ENCODE results near the gene DCBLD1.
"Not testable (repeated sequence)": the region's sequence is repeated elsewhere in the genome, so short reads cannot be mapped to it uniquely, and the experiment has no call there.

DCBLD1 gene

GRCh38 chr6:117508450-117508971, 26.0 kb downstream of the DCBLD1 start:
- no peaks in the 10 kb centered on the region for H3K27me3 ChIP-seq (replicated peaks; ENCODE audit: control insufficient read depth, insufficient read depth, low read length, poor library complexity, severe bottlenecking)
- H3K4me3 ChIP-seq (ENCODE audit: insufficient read depth, low read depth, low read length, poor library complexity, severe bottlenecking), result no peak overlapping the region
- no peaks in the 10 kb centered on the region for H3K9me3 ChIP-seq (ENCODE audit: control insufficient read depth, low read length)
- H3K4me1 ChIP-seq (ENCODE audit: control insufficient read depth, insufficient read depth, low read length, poor library complexity, severe bottlenecking), result no peaks in the 10 kb centered on the region
- no peak overlapping the region for H3K27ac ChIP-seq (ENCODE audit: insufficient read depth, low read length, poor library complexity, severe bottlenecking)
- H3K36me3 ChIP-seq (ENCODE audit: control insufficient read depth, insufficient read depth, low read length), result no peaks in the 10 kb centered on the region
- no peak for DNase-seq

GRCh38 chr6:117509021-117509420, 26.5 kb downstream of the DCBLD1 start:
- Histone ChIP-seq H3K4me3 (ENCODE audit: insufficient read depth, low read depth, low read length, poor library complexity, severe bottlenecking) (no peak overlapping the region), H3K27ac (ENCODE audit: insufficient read depth, low read length, poor library complexity, severe bottlenecking) (no peak overlapping the region), H3K27me3 (replicated peaks; ENCODE audit: control insufficient read depth, insufficient read depth, low read length, poor library complexity, severe bottlenecking) (no peaks in the 10 kb centered on the region), H3K4me1 (ENCODE audit: control insufficient read depth, insufficient read depth, low read length, poor library complexity, severe bottlenecking) (no peaks in the 10 kb centered on the region), H3K9me3 (ENCODE audit: control insufficient read depth, low read length) (no peaks in the 10 kb centered on the region), H3K36me3 (ENCODE audit: control insufficient read depth, insufficient read depth, low read length) (no peaks in the 10 kb centered on the region)
- no peak for DNase-seq

GRCh38 chr6:117512056-117512828, 29.8 kb downstream of the DCBLD1 start:
- Histone ChIP-seq H3K27me3 (replicated peaks; ENCODE audit: control insufficient read depth, insufficient read depth, low read length, poor library complexity, severe bottlenecking) (no peaks in the 10 kb centered on the region), H3K4me1 (ENCODE audit: control insufficient read depth, insufficient read depth, low read length, poor library complexity, severe bottlenecking) (no peaks in the 10 kb centered on the region), H3K4me3 (ENCODE audit: insufficient read depth, low read depth, low read length, poor library complexity, severe bottlenecking) (no peak overlapping the region), H3K9me3 (ENCODE audit: control insufficient read depth, low read length) (no peaks in the 10 kb centered on the region), H3K36me3 (ENCODE audit: control insufficient read depth, insufficient read depth, low read length) (no peaks in the 10 kb centered on the region), H3K27ac (ENCODE audit: insufficient read depth, low read length, poor library complexity, severe bottlenecking) (no peak overlapping the region)
- no peak for DNase-seq

GRCh38 chr6:117512987-117513573, 30.6 kb downstream of the DCBLD1 start:
- H3K9me3 ChIP-seq (ENCODE audit: control insufficient read depth, low read length), result no peaks in the 10 kb centered on the region
- H3K4me3 ChIP-seq (ENCODE audit: insufficient read depth, low read depth, low read length, poor library complexity, severe bottlenecking), result no peak overlapping the region
- no peak overlapping the region for H3K27ac ChIP-seq (ENCODE audit: insufficient read depth, low read length, poor library complexity, severe bottlenecking)
- H3K27me3 ChIP-seq (replicated peaks; ENCODE audit: control insufficient read depth, insufficient read depth, low read length, poor library complexity, severe bottlenecking), result no peaks in the 10 kb centered on the region
- H3K4me1 ChIP-seq (ENCODE audit: control insufficient read depth, insufficient read depth, low read length, poor library complexity, severe bottlenecking), result no peaks in the 10 kb centered on the region
- DNase-seq, result no peak
- H3K36me3 ChIP-seq (ENCODE audit: control insufficient read depth, insufficient read depth, low read length), result no peaks in the 10 kb centered on the region

- Histone ChIP-seq H3K36me3 (ENCODE audit: control insufficient read depth, insufficient read depth, low read length) (no peaks in the 10 kb centered on the region), H3K4me1 (ENCODE audit: control insufficient read depth, insufficient read depth, low read length, poor library complexity, severe bottlenecking) (no peaks in the 10 kb centered on the region), H3K4me3 (ENCODE audit: insufficient read depth, low read depth, low read length, poor library complexity, severe bottlenecking) (no peak overlapping the region), H3K27ac (ENCODE audit: insufficient read depth, low read length, poor library complexity, severe bottlenecking) (no peak overlapping the region), H3K9me3 (ENCODE audit: control insufficient read depth, low read length) (no peaks in the 10 kb centered on the region), H3K27me3 (replicated peaks; ENCODE audit: control insufficient read depth, insufficient read depth, low read length, poor library complexity, severe bottlenecking) (no peaks in the 10 kb centered on the region)
- DNase-seq, result no peak
Observed at GRCh38 chr6:117513778-117514365, 31.4 kb downstream of the DCBLD1 start.

GRCh38 chr6:117514655-117515054, 32.2 kb downstream of the DCBLD1 start:
- H3K4me1 ChIP-seq (ENCODE audit: control insufficient read depth, insufficient read depth, low read length, poor library complexity, severe bottlenecking), result no peaks in the 10 kb centered on the region
- no peaks in the 10 kb centered on the region for H3K27me3 ChIP-seq (replicated peaks; ENCODE audit: control insufficient read depth, insufficient read depth, low read length, poor library complexity, severe bottlenecking)
- no peaks in the 10 kb centered on the region for H3K9me3 ChIP-seq (ENCODE audit: control insufficient read depth, low read length)
- no peaks in the 10 kb centered on the region for H3K36me3 ChIP-seq (ENCODE audit: control insufficient read depth, insufficient read depth, low read length)
- DNase-seq, result no peak
- H3K4me3 ChIP-seq (ENCODE audit: insufficient read depth, low read depth, low read length, poor library complexity, severe bottlenecking), result no peak overlapping the region
- no peak overlapping the region for H3K27ac ChIP-seq (ENCODE audit: insufficient read depth, low read length, poor library complexity, severe bottlenecking)

- no peak overlapping the region for H3K4me3 ChIP-seq (ENCODE audit: insufficient read depth, low read depth, low read length, poor library complexity, severe bottlenecking)
- H3K9me3 ChIP-seq (ENCODE audit: control insufficient read depth, low read length), result no peaks in the 10 kb centered on the region
- H3K27ac ChIP-seq (ENCODE audit: insufficient read depth, low read length, poor library complexity, severe bottlenecking), result no peak overlapping the region
- H3K27me3 ChIP-seq (replicated peaks; ENCODE audit: control insufficient read depth, insufficient read depth, low read length, poor library complexity, severe bottlenecking), result no peaks in the 10 kb centered on the region
- no peak for DNase-seq
- no peaks in the 10 kb centered on the region for H3K4me1 ChIP-seq (ENCODE audit: control insufficient read depth, insufficient read depth, low read length, poor library complexity, severe bottlenecking)
- H3K36me3 ChIP-seq (ENCODE audit: control insufficient read depth, insufficient read depth, low read length), result no peaks in the 10 kb centered on the region
Observed at GRCh38 chr6:117515326-117515725, 32.9 kb downstream of the DCBLD1 start.

GRCh38 chr6:117517995-117518394, 35.5 kb downstream of the DCBLD1 start:
- H3K36me3 ChIP-seq (ENCODE audit: control insufficient read depth, insufficient read depth, low read length), result not testable (repeated sequence)

GRCh38 chr6:117518870-117519269, 36.4 kb downstream of the DCBLD1 start:
- Histone ChIP-seq H3K36me3 (ENCODE audit: control insufficient read depth, insufficient read depth, low read length) (no peaks in the 10 kb centered on the region), H3K27me3 (replicated peaks; ENCODE audit: control insufficient read depth, insufficient read depth, low read length, poor library complexity, severe bottlenecking) (no peaks in the 10 kb centered on the region), H3K4me3 (ENCODE audit: insufficient read depth, low read depth, low read length, poor library complexity, severe bottlenecking) (no peak overlapping the region), H3K9me3 (ENCODE audit: control insufficient read depth, low read length) (no peaks in the 10 kb centered on the region), H3K4me1 (ENCODE audit: control insufficient read depth, insufficient read depth, low read length, poor library complexity, severe bottlenecking) (no peaks in the 10 kb centered on the region), H3K27ac (ENCODE audit: insufficient read depth, low read length, poor library complexity, severe bottlenecking) (no peak overlapping the region)
- no peak for DNase-seq

More at GRCh38 chr6:117517995-117518394, 35.5 kb downstream of the DCBLD1 start:
- H3K4me3 ChIP-seq (ENCODE audit: insufficient read depth, low read depth, low read length, poor library complexity, severe bottlenecking); H3K27me3 ChIP-seq (replicated peaks; ENCODE audit: control insufficient read depth, insufficient read depth, low read length, poor library complexity, severe bottlenecking); H3K9me3 ChIP-seq (ENCODE audit: control insufficient read depth, low read length); H3K4me1 ChIP-seq (ENCODE audit: control insufficient read depth, insufficient read depth, low read length, poor library complexity, severe bottlenecking); H3K27ac ChIP-seq (ENCODE audit: insufficient read depth, low read length, poor library complexity, severe bottlenecking); DNase-seq: not testable (repeated sequence)
